Liver (tissue), 9 donors: ENCODE data around the gene ZGPAT. TPM values are rescaled to one million over a fixed set of nuclear protein-coding genes. Genes with fewer than 3 reads are reported as not detected.
"Not testable (repeated sequence)": the region's sequence is repeated elsewhere in the genome, so short reads cannot be mapped to it uniquely, and the experiment has no call there.

Source experiments
- DNase-seq: peaks from one replicate; pipeline ENCODE4 v3.0.0-alpha.2; 2017; ENCODE audit warnings: low spot score
- H3K27ac ChIP-seq, 2 donors: one replicate each; pipeline ENCODE4 v1.7.0; 2013; ENCODE audit warnings: inconsistent platforms in 2 of 2, low read length in 2 of 2, control low read depth in 1 of 2, low read depth in 1 of 2, mild to moderate bottlenecking in 1 of 2
- H3K27me3 ChIP-seq, 4 donors: one replicate each; pipeline versions ENCODE4 v1.6.1 to v1.7.0; 2013; ENCODE audit warnings: low read length in 3 of 4, inconsistent platforms in 1 of 4, mild to moderate bottlenecking in 1 of 4, moderate library complexity in 1 of 4; ENCODE audit not compliant: control insufficient read depth in 4 of 4, insufficient read depth in 4 of 4
- H3K36me3 ChIP-seq, 4 donors: one replicate each; pipeline versions ENCODE4 v1.6.1 to v1.7.0; 2013; ENCODE audit warnings: low read length in 3 of 4, mild to moderate bottlenecking in 3 of 4, low read depth in 1 of 4, moderate library complexity in 1 of 4; ENCODE audit not compliant: control insufficient read depth in 4 of 4, insufficient read depth in 3 of 4
- H3K4me1 ChIP-seq, 4 donors: one replicate each; pipeline versions ENCODE4 v1.6.1 to v1.7.0; 2013; ENCODE audit warnings: low read length in 3 of 4, mild to moderate bottlenecking in 3 of 4, moderate library complexity in 1 of 4; ENCODE audit not compliant: control insufficient read depth in 4 of 4, insufficient read depth in 4 of 4
- H3K4me3 ChIP-seq, 3 donors: one replicate each; pipeline versions ENCODE4 v1.6.1 to v1.7.0; 2013; ENCODE audit warnings: low read length in 3 of 3, control low read depth in 1 of 3, low read depth in 1 of 3, mild to moderate bottlenecking in 1 of 3
- H3K9ac ChIP-seq, 2 donors: one replicate each; pipeline ENCODE4 v1.7.0; 2013; ENCODE audit warnings: low read length in 2 of 2, mild to moderate bottlenecking in 2 of 2, moderate library complexity in 2 of 2, control low read depth in 1 of 2, low read depth in 1 of 2
- H3K9me3 ChIP-seq, 4 donors: one replicate each; pipeline versions ENCODE4 v1.6.1 to v1.7.0; 2013; ENCODE audit warnings: low read length in 3 of 4; ENCODE audit not compliant: control insufficient read depth in 4 of 4
- ATF3 ChIP-seq: IDR thresholded peaks from 2 replicates; pipeline ENCODE4 v1.6.1; 2016; ENCODE audit warnings: antibody characterized with exemption
- CTCF ChIP-seq: fragments of 150-350 bp; IDR thresholded peaks from 2 replicates; pipeline ENCODE4 v1.5.1; 2017; ENCODE audit warnings: improper control_type of control experiment, low read depth, low read length; ENCODE audit not compliant: missing input control
- EGR1 ChIP-seq, 2 donors: IDR thresholded peaks; 2 replicates each; pipeline ENCODE4 v1.6.1; 2016 to 2018; ENCODE audit warnings: antibody characterized with exemption in 2 of 2, low read depth in 2 of 2
- FOXA1 ChIP-seq: IDR thresholded peaks from 2 replicates; pipeline ENCODE4 v1.6.1; 2016; ENCODE audit warnings: antibody characterized with exemption
- FOXA2 ChIP-seq: IDR thresholded peaks from 2 replicates; pipeline ENCODE4 v1.6.1; 2016; ENCODE audit warnings: antibody characterized with exemption
- GABPA ChIP-seq, 2 donors: IDR thresholded peaks in 1 of 2; conservative IDR thresholded peaks in 1 of 2; 2 replicates each; pipeline ENCODE4 v1.6.1; 2016; ENCODE audit warnings: antibody characterized with exemption in 2 of 2, mild to moderate bottlenecking in 1 of 2, moderate library complexity in 1 of 2
- HNF4A ChIP-seq, 2 donors: conservative IDR thresholded peaks; 2 replicates each; pipeline ENCODE4 v1.6.1; 2016; ENCODE audit warnings: antibody characterized with exemption in 2 of 2, mild to moderate bottlenecking in 2 of 2
- MAX ChIP-seq: IDR thresholded peaks from 2 replicates; pipeline ENCODE4 v1.6.1; 2016; ENCODE audit warnings: antibody characterized with exemption
- NR2F2 ChIP-seq: IDR thresholded peaks from 2 replicates; pipeline ENCODE4 v1.6.1; 2016; ENCODE audit warnings: antibody characterized with exemption
- RAD21 ChIP-seq, 2 donors: IDR thresholded peaks; 2 replicates each; pipeline ENCODE4 v1.6.1; 2016; ENCODE audit warnings: antibody characterized with exemption in 2 of 2, mild to moderate bottlenecking in 2 of 2
- REST ChIP-seq: IDR thresholded peaks from 2 replicates; pipeline ENCODE4 v1.6.1; 2016; ENCODE audit warnings: antibody characterized with exemption, mild to moderate bottlenecking
- TAF1 ChIP-seq: conservative IDR thresholded peaks from 2 replicates; pipeline ENCODE4 v1.6.1; 2016; ENCODE audit warnings: antibody characterized with exemption, mild to moderate bottlenecking
- YY1 ChIP-seq: IDR thresholded peaks from 2 replicates; pipeline ENCODE4 v1.6.1; 2016; ENCODE audit warnings: antibody characterized with exemption, mild to moderate bottlenecking
- ZBTB33 ChIP-seq: IDR thresholded peaks from 2 replicates; pipeline ENCODE4 v1.6.1; 2016; ENCODE audit warnings: antibody characterized with exemption
- WGBS: extraction: QIAGEN DNeasy Blood & Tissue Kit; methylation state at CpG from one replicate; pipeline ENCODE4 v1.1.7; 2013; 5-methylcytosine and 5-hydroxymethylcytosine counted together
- polyA plus RNA-seq, 2 donors: library from polyadenylated mRNA; stranded (reverse) in 1 of 2; unstranded in 1 of 2; fragments of 200-250 nt in 1 of 2; fragments of >200 nt in 1 of 2; fragmentation: Nextera tagmentation in 1 of 2; extraction: Ambion mirVana in 1 of 2; gene quantifications; one replicate each; pipeline versions ENCODE4 v1.2.1 to v1.2.3, GENCODE V29; 2013 to 2015
- total RNA-seq, 2 donors: library from RNA; depleted of rRNA; stranded (reverse); fragments of >200 nt; gene quantifications; one replicate each; pipeline ENCODE4 v1.2.3, GENCODE V29; 2014
- donor health status: healthy.
- donor health status: healthy.
- donor health status: healthy.
- donor health status: healthy.
- donor health status: healthy.

Gene ZGPAT
- total and polyA plus RNA-seq, 4 donors: 10.3 to 90.5 (median 20.5) TPM

GRCh38 chr20:63730189-63730733 is 22.4 kb downstream of the ZGPAT start:
- 89% methylated on average over 18 of the region's 18 CpGs for WGBS
- not testable (repeated sequence) for H3K36me3 ChIP-seq, H3K9me3 ChIP-seq, H3K27me3 ChIP-seq, H3K9ac ChIP-seq, H3K27ac ChIP-seq, DNase-seq, H3K4me3 ChIP-seq
- peaks cover 10 to 57% (median 39%) of the 10 kb centered on the region in 4 donors for H3K4me1 ChIP-seq

- 88% methylated on average over 5 of the region's 5 CpGs for WGBS
Observed at GRCh38 chr20:63731410-63731809, 23.6 kb downstream of the ZGPAT start.

More at GRCh38 chr20:63731410-63731809, 23.6 kb downstream of the ZGPAT start:
- H3K9ac ChIP-seq: no peak overlapping the region
- H3K27ac ChIP-seq: no peak overlapping the region
- TF ChIP-seq FOXA1 (no peak), RAD21 (IDR thresholded peaks at IDR 0.05) (no peak), ZBTB33 (no peak), MAX (no peak), HNF4A (conservative IDR thresholded peaks at IDR 0.05) (no peak), YY1 (no peak), TAF1 (no peak), EGR1 (IDR thresholded peaks at IDR 0.05; ENCODE audit: low read depth in 2 of 2) (no peak), ATF3 (no peak), FOXA2 (no peak), GABPA (IDR thresholded peaks at IDR 0.05 in 1 of 2, conservative IDR thresholded peaks at IDR 0.05 in 1 of 2) (no peak), CTCF (no peak), NR2F2 (no peak), REST (no peak)
- no peak overlapping the region for H3K4me3 ChIP-seq
- H3K36me3 ChIP-seq: no peaks in the 10 kb centered on the region
- H3K27me3 ChIP-seq: no peaks in the 10 kb centered on the region
- DNase-seq: no peak
- H3K4me1 ChIP-seq: peaks cover 10 to 68% (median 47%) of the 10 kb centered on the region in 4 donors
- no peaks in the 10 kb centered on the region for H3K9me3 ChIP-seq
